ENCODE data around the gene TMC4. TPM values are rescaled to one million over a fixed set of nuclear protein-coding genes. Genes with fewer than 3 reads are reported as not detected.
A peak's percentile ranks its signal among the peaks of the same experiment; 100 is the strongest.

TMC4 gene
- total RNA-seq, 1 experiment from 2014 or later = 0.11 TPM

GRCh38 chr19:54133957-54134590 lies 38.9 kb downstream of the TMC4 start:
- peaks cover 29% of the 10 kb centered on the region for H3K36me3 ChIP-seq

GRCh38 chr19:54133312-54133956 lies 39.5 kb downstream of the TMC4 start:
- H3K36me3 ChIP-seq = peaks cover 29% of the 10 kb centered on the region
- H3K27ac ChIP-seq = no peak overlapping the region
- H3K27me3 ChIP-seq (replicated peaks) = no peaks in the 10 kb centered on the region
- peaks cover 10% of the 10 kb centered on the region for H3K4me1 ChIP-seq (replicated peaks)
- H3K4me3 ChIP-seq = no peak overlapping the region
- no peaks in the 10 kb centered on the region for H3K9me3 ChIP-seq (replicated peaks)
- no peak for DNase-seq (ENCODE audit: low read depth in 1 of 2, low spot score in 2 of 2)

More at GRCh38 chr19:54133957-54134590, 38.9 kb downstream of the TMC4 start:
- Histone ChIP-seq H3K27me3 (replicated peaks) (no peaks in the 10 kb centered on the region), H3K9me3 (replicated peaks) (no peaks in the 10 kb centered on the region), H3K4me3 (no peak overlapping the region), H3K27ac (no peak overlapping the region), H3K4me1 (replicated peaks) (peaks cover 16% of the 10 kb centered on the region)
- DNase-seq (ENCODE audit: low read depth in 1 of 2, low spot score in 2 of 2) = no peak

- Histone ChIP-seq H3K4me1 (replicated peaks) (no peaks in the 10 kb centered on the region), H3K27me3 (replicated peaks) (no peaks in the 10 kb centered on the region), H3K36me3 (peaks cover 59% of the 10 kb centered on the region), H3K9me3 (replicated peaks) (no peaks in the 10 kb centered on the region), H3K4me3 (no peak overlapping the region), H3K27ac (no peak overlapping the region)
- DNase-seq (ENCODE audit: low read depth in 1 of 2, low spot score in 2 of 2) = no peak
Measured at GRCh38 chr19:54129617-54129996, 43.4 kb downstream of the TMC4 start.

- no peaks in the 10 kb centered on the region for H3K9me3 ChIP-seq (replicated peaks)
- DNase-seq (ENCODE audit: low read depth in 1 of 2, low spot score in 2 of 2) = no peak
- H3K36me3 ChIP-seq = peaks cover 65% of the 10 kb centered on the region
- no peaks in the 10 kb centered on the region for H3K4me1 ChIP-seq (replicated peaks)
- H3K4me3 ChIP-seq = no peak overlapping the region
- no peaks in the 10 kb centered on the region for H3K27me3 ChIP-seq (replicated peaks)
- no peak overlapping the region for H3K27ac ChIP-seq
Measured at GRCh38 chr19:54128796-54129616, 44.0 kb downstream of the TMC4 start.

GRCh38 chr19:54128441-54128725 lies 44.6 kb downstream of the TMC4 start:
- H3K27ac ChIP-seq = no peak overlapping the region
- no peaks in the 10 kb centered on the region for H3K9me3 ChIP-seq (replicated peaks)
- H3K27me3 ChIP-seq (replicated peaks) = no peaks in the 10 kb centered on the region
- DNase-seq (ENCODE audit: low read depth in 1 of 2, low spot score in 2 of 2) = no peak
- peaks cover 71% of the 10 kb centered on the region for H3K36me3 ChIP-seq
- H3K4me3 ChIP-seq = no peak overlapping the region
- H3K4me1 ChIP-seq (replicated peaks) = no peaks in the 10 kb centered on the region

- no peaks in the 10 kb centered on the region for H3K27me3 ChIP-seq (replicated peaks)
- no peak for DNase-seq (ENCODE audit: low read depth in 1 of 2, low spot score in 2 of 2)
- H3K4me1 ChIP-seq (replicated peaks) = no peaks in the 10 kb centered on the region
- peaks cover 76% of the 10 kb centered on the region for H3K36me3 ChIP-seq
- H3K9me3 ChIP-seq (replicated peaks) = no peaks in the 10 kb centered on the region
- H3K27ac ChIP-seq = no peak overlapping the region
- no peak overlapping the region for H3K4me3 ChIP-seq
Measured at GRCh38 chr19:54127688-54128440, 45.1 kb downstream of the TMC4 start.

- H3K4me1 ChIP-seq (replicated peaks) = no peaks in the 10 kb centered on the region
- no peak for DNase-seq (ENCODE audit: low read depth in 1 of 2, low spot score in 2 of 2)
- no peak overlapping the region for H3K4me3 ChIP-seq
- peaks cover 84% of the 10 kb centered on the region for H3K36me3 ChIP-seq
- H3K9me3 ChIP-seq (replicated peaks) = no peaks in the 10 kb centered on the region
- H3K27ac ChIP-seq = no peak overlapping the region
- no peaks in the 10 kb centered on the region for H3K27me3 ChIP-seq (replicated peaks)
Measured at GRCh38 chr19:54125713-54126112, 47.2 kb downstream of the TMC4 start.

- no peak overlapping the region for H3K27ac ChIP-seq
- DNase-seq (ENCODE audit: low read depth in 1 of 2, low spot score in 2 of 2) = no peak
Measured at GRCh38 chr19:54124393-54124792, 48.6 kb downstream of the TMC4 start.

GRCh38 chr19:54123682-54124081 lies 49.3 kb downstream of the TMC4 start:
- Histone ChIP-seq H3K36me3 (peaks cover 85% of the 10 kb centered on the region), H3K4me3 (no peak overlapping the region), H3K9me3 (replicated peaks) (no peaks in the 10 kb centered on the region), H3K27ac (no peak overlapping the region), H3K4me1 (replicated peaks) (no peaks in the 10 kb centered on the region), H3K27me3 (replicated peaks) (no peaks in the 10 kb centered on the region)
- no peak for DNase-seq (ENCODE audit: low read depth in 1 of 2, low spot score in 2 of 2)

More at GRCh38 chr19:54124393-54124792, 48.6 kb downstream of the TMC4 start:
- no peaks in the 10 kb centered on the region for H3K27me3 ChIP-seq (replicated peaks)
- H3K4me3 ChIP-seq = no peak overlapping the region
- H3K4me1 ChIP-seq (replicated peaks) = no peaks in the 10 kb centered on the region
- H3K36me3 ChIP-seq = peaks cover 91% of the 10 kb centered on the region
- no peaks in the 10 kb centered on the region for H3K9me3 ChIP-seq (replicated peaks)

GRCh38 chr19:54121259-54121658 lies 51.7 kb downstream of the TMC4 start:
- no peaks in the 10 kb centered on the region for H3K9me3 ChIP-seq (replicated peaks)
- DNase-seq (ENCODE audit: low read depth in 1 of 2, low spot score in 2 of 2) = no peak
- peaks cover 5% of the 10 kb centered on the region for H3K4me1 ChIP-seq (replicated peaks)
- H3K27ac ChIP-seq = no peak overlapping the region
- H3K27me3 ChIP-seq (replicated peaks) = no peaks in the 10 kb centered on the region
- no peak overlapping the region for H3K4me3 ChIP-seq
- H3K36me3 ChIP-seq = peaks cover 64% of the 10 kb centered on the region

- no peaks in the 10 kb centered on the region for H3K27me3 ChIP-seq (replicated peaks)
- peak within 1 kb of the TSS; percentile 56 for H3K27ac ChIP-seq
- peaks cover 20% of the 10 kb centered on the region for H3K36me3 ChIP-seq
- peak within 1 kb of the TSS; percentile 54 for H3K4me3 ChIP-seq
- peak; percentile 96 to 99 for DNase-seq (ENCODE audit: low read depth in 1 of 2, low spot score in 2 of 2)
- no peaks in the 10 kb centered on the region for H3K9me3 ChIP-seq (replicated peaks)
- peaks cover 9% of the 10 kb centered on the region for H3K4me1 ChIP-seq (replicated peaks)
Measured at GRCh38 chr19:54115109-54116063, 57.6 kb downstream of the TMC4 start, which contains the start of the genes PRPF31 and TFPT. Gene PRPF31, plus strand, starts transcription at chr19:54115754. Its CDS starts 2,525 bp downstream, at chr19:54118279. Gene TFPT, minus strand, starts transcription at chr19:54115657. Its CDS starts 388 bp downstream, at chr19:54115269.

GRCh38 chr19:54114340-54115108 lies 58.4 kb downstream of the TMC4 start:
- Histone ChIP-seq H3K36me3 (peaks cover 21% of the 10 kb centered on the region), H3K9me3 (replicated peaks) (no peaks in the 10 kb centered on the region), H3K27me3 (replicated peaks) (no peaks in the 10 kb centered on the region), H3K4me1 (replicated peaks) (peaks cover 9% of the 10 kb centered on the region), H3K27ac (no peak overlapping the region), H3K4me3 (peak overlapping the region; percentile 54)
- DNase-seq (ENCODE audit: low read depth in 1 of 2, low spot score in 2 of 2) = no peak

Measured in SJSA1 (cell line).